Adrenal gland (tissue), 5 donors: ENCODE data around the gene MAP2K7.

Source experiments
- POLR2A ChIP-seq, 2 donors: fragments of 450-650 bp; IDR thresholded peaks; one replicate each; pipeline ENCODE4 v1.6.1; 2017; ENCODE audit warnings: antibody characterized with exemption in 2 of 2, mild to moderate bottlenecking in 2 of 2, moderate library complexity in 1 of 2
- TF ChIP-seq, protein P1 (sequence below), 6 experiments: fragments of 450-650 bp in 4 of 6; fragments of 200-600 bp in 2 of 6; sonication (generic) in 1 of 6; IDR thresholded peaks; 1 replicate in 5 of 6; 2 replicates in 1 of 6; pipeline versions ENCODE4 v1.5.1 to v1.8.0; 2016 to 2021; ENCODE audit warnings: antibody characterized with exemption in 6 of 6, mild to moderate bottlenecking in 2 of 6, moderate library complexity in 1 of 6
- donor health status: DM: no; HTN: no; CAD: no.

DNA sequence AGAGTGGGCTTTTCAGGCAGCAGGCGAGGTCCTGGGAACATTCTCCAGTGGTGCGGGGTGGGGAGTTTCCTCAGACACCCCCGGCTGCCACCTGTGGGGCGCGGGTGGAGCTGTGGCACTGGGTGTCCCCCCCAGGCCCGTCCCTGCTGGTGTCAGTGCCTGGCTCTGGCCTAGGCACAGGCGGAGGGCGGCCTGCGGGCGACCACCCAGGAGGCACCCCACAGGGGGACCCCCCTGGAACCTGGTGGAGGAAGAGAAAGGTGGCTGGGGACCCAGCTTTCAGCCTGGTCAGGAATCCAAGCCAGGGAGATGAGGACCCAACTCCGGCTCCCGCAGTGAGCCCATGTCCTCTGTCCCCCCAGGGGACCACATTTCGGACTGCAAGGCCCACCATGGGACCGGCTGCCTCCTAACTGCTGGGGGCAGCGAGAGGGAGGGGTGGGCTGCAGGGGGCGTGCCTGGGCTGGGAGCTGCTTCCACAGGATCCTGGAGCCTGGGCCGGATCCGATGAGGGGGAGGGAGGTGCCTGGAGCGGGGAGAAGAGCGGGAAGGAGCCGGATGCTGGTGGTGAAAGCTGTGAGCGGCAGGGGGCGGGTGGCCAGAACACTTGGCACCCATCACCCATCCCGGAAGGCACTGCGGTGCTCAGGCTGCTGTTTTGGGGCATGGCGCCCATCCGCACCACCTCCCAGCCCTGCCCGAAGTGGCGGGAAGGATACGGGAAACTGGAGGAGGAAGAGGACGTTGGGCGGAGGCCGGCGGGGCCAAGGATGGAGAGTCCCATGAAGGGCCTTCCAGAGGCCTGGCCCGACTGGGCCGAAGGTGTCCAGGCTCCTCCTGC is 27.8 kb downstream of the MAP2K7 start:
- TF ChIP-seq, protein P1, sequence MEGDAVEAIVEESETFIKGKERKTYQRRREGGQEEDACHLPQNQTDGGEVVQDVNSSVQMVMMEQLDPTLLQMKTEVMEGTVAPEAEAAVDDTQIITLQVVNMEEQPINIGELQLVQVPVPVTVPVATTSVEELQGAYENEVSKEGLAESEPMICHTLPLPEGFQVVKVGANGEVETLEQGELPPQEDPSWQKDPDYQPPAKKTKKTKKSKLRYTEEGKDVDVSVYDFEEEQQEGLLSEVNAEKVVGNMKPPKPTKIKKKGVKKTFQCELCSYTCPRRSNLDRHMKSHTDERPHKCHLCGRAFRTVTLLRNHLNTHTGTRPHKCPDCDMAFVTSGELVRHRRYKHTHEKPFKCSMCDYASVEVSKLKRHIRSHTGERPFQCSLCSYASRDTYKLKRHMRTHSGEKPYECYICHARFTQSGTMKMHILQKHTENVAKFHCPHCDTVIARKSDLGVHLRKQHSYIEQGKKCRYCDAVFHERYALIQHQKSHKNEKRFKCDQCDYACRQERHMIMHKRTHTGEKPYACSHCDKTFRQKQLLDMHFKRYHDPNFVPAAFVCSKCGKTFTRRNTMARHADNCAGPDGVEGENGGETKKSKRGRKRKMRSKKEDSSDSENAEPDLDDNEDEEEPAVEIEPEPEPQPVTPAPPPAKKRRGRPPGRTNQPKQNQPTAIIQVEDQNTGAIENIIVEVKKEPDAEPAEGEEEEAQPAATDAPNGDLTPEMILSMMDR (IDR thresholded peaks at IDR 0.05) = no peak
- TF ChIP-seq POLR2A (IDR thresholded peaks at IDR 0.05) = no peak
